ENCODE measurements around the gene PTPRN2. TPM values are rescaled to one million over a fixed set of nuclear protein-coding genes. Genes with fewer than 3 reads are reported as not detected.

The PTPRN2 gene
- total RNA-seq, 2 experiments from 2014 or later = 0.70 TPM; not detected in 1

DNA sequence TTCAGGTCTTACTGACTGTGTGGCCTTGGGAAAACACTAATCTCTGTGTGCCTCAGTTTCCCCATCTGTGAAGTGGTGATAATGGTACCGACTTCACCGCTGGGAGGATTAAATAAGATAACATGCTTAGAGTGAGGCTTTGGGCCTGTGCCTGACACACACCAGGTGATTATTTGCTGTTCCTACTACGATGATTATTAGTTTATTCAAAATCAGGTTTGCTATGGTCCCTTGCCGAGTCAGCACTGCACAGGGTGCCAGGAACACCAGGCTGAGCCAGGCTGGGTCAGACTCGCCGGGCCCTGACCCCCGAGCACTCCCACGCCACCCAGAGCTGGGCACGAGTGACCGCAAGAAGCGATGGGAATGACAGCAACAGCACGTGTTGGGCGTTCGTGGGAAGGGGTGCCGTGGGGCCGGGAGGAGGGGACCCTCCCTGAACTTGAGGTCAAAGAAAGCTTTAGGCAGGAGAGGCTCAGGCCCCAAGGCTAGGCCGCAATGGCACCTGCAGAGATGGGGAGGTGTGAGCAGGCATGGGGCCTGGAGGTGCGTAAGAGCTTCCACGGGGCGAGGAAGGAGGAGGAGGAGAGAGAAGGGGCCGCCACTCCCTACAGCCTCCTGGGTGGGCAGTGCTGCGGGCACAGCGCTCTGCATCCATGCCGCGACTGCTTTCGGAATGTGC lies 925.4 kb downstream of the PTPRN2 start:
- Histone ChIP-seq H3K4me1 (ENCODE audit: insufficient read depth, low read length, poor library complexity, severe bottlenecking) (no peaks in the 10 kb centered on the region), H3K36me3 (ENCODE audit: insufficient read depth, low read length) (no peaks in the 10 kb centered on the region), H3K79me2 (ENCODE audit: insufficient read depth, low read depth, low read length) (no peaks in the 10 kb centered on the region), H3K9me3 (ENCODE audit: low read length) (no peaks in the 10 kb centered on the region), H2AFZ (ENCODE audit: low read length) (no peak overlapping the region), H4K20me1 (ENCODE audit: insufficient read depth, low read length) (no peaks in the 10 kb centered on the region), H3K4me3 (ENCODE audit: low read depth, low read length, poor library complexity, severe bottlenecking) (no peak overlapping the region), H3K27ac (ENCODE audit: low read depth, low read length, poor library complexity, severe bottlenecking) (no peak overlapping the region), H3K4me2 (ENCODE audit: low read length) (no peak overlapping the region), H3K9me2 (ENCODE audit: insufficient read depth, low read length) (no peaks in the 10 kb centered on the region)
- CTCF ChIA-PET (ENCODE audit: unreplicated experiment) = no interaction called here
- BruUV-seq (replicated peaks) = no TSS peak
- intact Hi-C loops (cut with micrococcal nuclease; ENCODE audit: unreplicated experiment) = no loop called here
- POLR2A ChIA-PET = no interaction called here
- TF ChIP-seq EZH2phosphoT487 (IDR thresholded peaks at IDR 0.05; ENCODE audit: borderline replicate concordance, low read depth, low read length) = no peak
- TF ChIP-seq CTCF (conservative IDR thresholded peaks at IDR 0.05; ENCODE audit: low read length) = no peak
- no peak for DNase-seq (ENCODE audit: low spot score)

DNA sequence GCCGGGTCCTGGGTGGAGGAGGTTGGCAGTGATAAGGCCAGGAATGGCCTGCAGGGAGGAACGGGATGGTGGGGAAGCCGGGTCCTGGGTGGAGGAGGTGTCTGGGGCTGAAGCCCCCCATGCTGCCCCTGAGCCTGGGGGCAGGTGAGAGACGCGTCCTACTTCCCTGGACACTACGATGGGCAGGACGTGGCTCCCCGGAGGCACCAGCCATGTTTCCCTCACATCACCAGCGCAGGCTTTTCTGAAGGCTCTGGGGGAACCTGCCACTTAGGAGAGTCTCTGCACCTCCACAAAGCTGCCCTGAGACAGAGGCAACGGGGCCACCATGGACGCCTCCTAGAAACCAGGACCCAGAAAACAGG lies 926.0 kb downstream of the PTPRN2 start:
- intact Hi-C loops (cut with micrococcal nuclease; ENCODE audit: unreplicated experiment) = no loop called here
- Histone ChIP-seq H3K36me3 (ENCODE audit: insufficient read depth, low read length) (no peaks in the 10 kb centered on the region), H3K4me2 (ENCODE audit: low read length) (no peak overlapping the region), H3K4me3 (ENCODE audit: low read depth, low read length, poor library complexity, severe bottlenecking) (no peak overlapping the region), H3K9me2 (ENCODE audit: insufficient read depth, low read length) (no peaks in the 10 kb centered on the region), H3K4me1 (ENCODE audit: insufficient read depth, low read length, poor library complexity, severe bottlenecking) (no peaks in the 10 kb centered on the region), H2AFZ (ENCODE audit: low read length) (no peak overlapping the region), H3K9me3 (ENCODE audit: low read length) (no peaks in the 10 kb centered on the region), H4K20me1 (ENCODE audit: insufficient read depth, low read length) (no peaks in the 10 kb centered on the region), H3K79me2 (ENCODE audit: insufficient read depth, low read depth, low read length) (no peaks in the 10 kb centered on the region), H3K27ac (ENCODE audit: low read depth, low read length, poor library complexity, severe bottlenecking) (no peak overlapping the region)
- no peak for DNase-seq (ENCODE audit: low spot score)
- no TSS peak for BruUV-seq (replicated peaks)
- CTCF ChIA-PET (ENCODE audit: unreplicated experiment) = no interaction called here
- POLR2A ChIA-PET = no interaction called here
- TF ChIP-seq CTCF (conservative IDR thresholded peaks at IDR 0.05; ENCODE audit: low read length) (no peak), EZH2phosphoT487 (IDR thresholded peaks at IDR 0.05; ENCODE audit: borderline replicate concordance, low read depth, low read length) (no peak)

GRCh38 chr7:157660971-157661610 lies 926.5 kb downstream of the PTPRN2 start:
- Histone ChIP-seq H3K36me3 (ENCODE audit: insufficient read depth, low read length) (no peaks in the 10 kb centered on the region), H3K9me2 (ENCODE audit: insufficient read depth, low read length) (no peaks in the 10 kb centered on the region), H3K9me3 (ENCODE audit: low read length) (no peaks in the 10 kb centered on the region), H3K27ac (ENCODE audit: low read depth, low read length, poor library complexity, severe bottlenecking) (no peak overlapping the region), H4K20me1 (ENCODE audit: insufficient read depth, low read length) (no peaks in the 10 kb centered on the region), H3K79me2 (ENCODE audit: insufficient read depth, low read depth, low read length) (no peaks in the 10 kb centered on the region), H2AFZ (ENCODE audit: low read length) (no peak overlapping the region), H3K4me2 (ENCODE audit: low read length) (no peak overlapping the region), H3K4me1 (ENCODE audit: insufficient read depth, low read length, poor library complexity, severe bottlenecking) (no peaks in the 10 kb centered on the region), H3K4me3 (ENCODE audit: low read depth, low read length, poor library complexity, severe bottlenecking) (no peak overlapping the region)
- DNase-seq (ENCODE audit: low spot score) = no peak
- intact Hi-C loops (cut with micrococcal nuclease; ENCODE audit: unreplicated experiment) = no loop called here
- ChIA-PET CTCF (ENCODE audit: unreplicated experiment) (no interaction called here), POLR2A (interaction anchor here (0.6 to 0.8 kb wide), 2 partner anchors 12 to 35 kb away, joined by 3 read pairs; no protein-coding TSS in a partner anchor)
- BruUV-seq (replicated peaks) = no TSS peak
- TF ChIP-seq EZH2phosphoT487 (IDR thresholded peaks at IDR 0.05; ENCODE audit: borderline replicate concordance, low read depth, low read length) (no peak), CTCF (conservative IDR thresholded peaks at IDR 0.05; ENCODE audit: low read length) (no peak)

Measured in OCI-LY7 (cell line).